ENCODE results near the gene SIAH1.

DNA sequence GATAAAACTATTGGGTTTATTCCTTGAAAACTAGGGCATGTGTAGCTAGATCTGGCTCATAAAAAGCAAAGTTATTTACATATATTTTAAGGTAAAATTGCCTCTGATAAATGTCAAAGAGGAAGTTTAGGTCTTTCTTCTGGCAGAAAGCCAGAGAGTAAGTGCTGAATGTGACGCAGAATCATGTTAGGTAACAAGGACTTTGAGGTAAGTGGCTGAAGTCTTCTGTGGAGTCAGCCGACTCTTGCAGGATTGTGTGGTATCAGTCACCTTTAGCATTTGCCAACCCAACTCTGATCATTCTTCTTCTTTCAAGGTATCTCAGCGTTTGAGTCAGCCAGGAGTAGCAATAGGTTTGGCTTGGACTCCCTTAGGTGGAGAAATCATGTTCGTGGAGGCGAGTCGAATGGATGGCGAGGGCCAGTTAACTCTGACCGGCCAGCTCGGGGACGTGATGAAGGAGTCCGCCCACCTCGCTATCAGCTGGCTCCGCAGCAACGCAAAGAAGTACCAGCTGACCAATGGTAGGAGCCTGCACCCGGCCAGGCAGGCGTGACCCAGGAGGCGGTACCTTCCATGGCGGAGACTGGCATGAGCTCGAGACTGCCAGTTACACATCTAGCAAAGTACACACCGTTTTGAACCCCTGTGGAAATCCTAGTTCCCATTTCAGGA lies 37.9 kb downstream of the SIAH1 start:
- TF ChIP-seq, protein P1, sequence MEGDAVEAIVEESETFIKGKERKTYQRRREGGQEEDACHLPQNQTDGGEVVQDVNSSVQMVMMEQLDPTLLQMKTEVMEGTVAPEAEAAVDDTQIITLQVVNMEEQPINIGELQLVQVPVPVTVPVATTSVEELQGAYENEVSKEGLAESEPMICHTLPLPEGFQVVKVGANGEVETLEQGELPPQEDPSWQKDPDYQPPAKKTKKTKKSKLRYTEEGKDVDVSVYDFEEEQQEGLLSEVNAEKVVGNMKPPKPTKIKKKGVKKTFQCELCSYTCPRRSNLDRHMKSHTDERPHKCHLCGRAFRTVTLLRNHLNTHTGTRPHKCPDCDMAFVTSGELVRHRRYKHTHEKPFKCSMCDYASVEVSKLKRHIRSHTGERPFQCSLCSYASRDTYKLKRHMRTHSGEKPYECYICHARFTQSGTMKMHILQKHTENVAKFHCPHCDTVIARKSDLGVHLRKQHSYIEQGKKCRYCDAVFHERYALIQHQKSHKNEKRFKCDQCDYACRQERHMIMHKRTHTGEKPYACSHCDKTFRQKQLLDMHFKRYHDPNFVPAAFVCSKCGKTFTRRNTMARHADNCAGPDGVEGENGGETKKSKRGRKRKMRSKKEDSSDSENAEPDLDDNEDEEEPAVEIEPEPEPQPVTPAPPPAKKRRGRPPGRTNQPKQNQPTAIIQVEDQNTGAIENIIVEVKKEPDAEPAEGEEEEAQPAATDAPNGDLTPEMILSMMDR (conservative IDR thresholded peaks at IDR 0.05; ENCODE audit: low read depth, low read length), result no peak
- TF ChIP-seq EZH2 (IDR thresholded peaks at IDR 0.05; ENCODE audit: low read length, unreplicated experiment), result no peak
- no peak for TF ChIP-seq EZH2phosphoT487 (IDR thresholded peaks at IDR 0.05; ENCODE audit: borderline replicate concordance, low read length)

Data from PC-3 (cell line).